NB4 (cell line): Measurements from ENCODE around the gene CLMP.

ENCODE experiments used
- DNase-seq: peaks from one replicate; pipeline ENCODE4 v3.0.0; 2010; ENCODE audit warnings: low read depth
- H3K4me3 ChIP-seq: one replicate; pipeline ENCODE4 v1.5.1; 2011; ENCODE audit warnings: mild to moderate bottlenecking, low read depth, low read length, moderate library complexity
- CTCF ChIP-seq: IDR thresholded peaks from one replicate; pipeline ENCODE4 v1.5.1; 2012; ENCODE audit warnings: low read depth, low read length
- MAX ChIP-seq: IDR thresholded peaks from 2 replicates; pipeline ENCODE4 v1.6.1; 2011; ENCODE audit warnings: low read depth, low read length
- MYC ChIP-seq: IDR thresholded peaks from 2 replicates; pipeline ENCODE4 v1.6.1; 2011; ENCODE audit warnings: low read depth, low read length
- POLR2A ChIP-seq: IDR thresholded peaks from 2 replicates; pipeline ENCODE4 v1.6.1; 2011; ENCODE audit warnings: mild to moderate bottlenecking; ENCODE audit not compliant: insufficient read length; ENCODE audit errors: extremely low read depth

The CLMP gene

GRCh38 chr11:123231777-123232176 is 36.7 kb upstream of the CLMP start:
- TF ChIP-seq CTCF = no peak
- no peak for TF ChIP-seq POLR2A
- no peak for TF ChIP-seq MYC
- no peak for TF ChIP-seq MAX
- DNase-seq = no peak
- no peak overlapping the region for H3K4me3 ChIP-seq

- H3K4me3 ChIP-seq = no peak overlapping the region
- no peak for DNase-seq
- TF ChIP-seq MAX (no peak), MYC (no peak), CTCF (no peak), POLR2A (no peak)
Measured at GRCh38 chr11:123231256-123231655, 36.2 kb upstream of the CLMP start.

- DNase-seq = peak; percentile 16
- TF ChIP-seq CTCF (no peak), POLR2A (no peak), MAX (no peak), MYC (no peak)
- H3K4me3 ChIP-seq = no peak overlapping the region
Measured at GRCh38 chr11:123230346-123230745, 35.3 kb upstream of the CLMP start.

- TF ChIP-seq CTCF = no peak
- no peak for TF ChIP-seq MAX
- no peak for TF ChIP-seq POLR2A
- no peak for TF ChIP-seq MYC
- H3K4me3 ChIP-seq = no peak overlapping the region
- DNase-seq = no peak
Measured at GRCh38 chr11:123228496-123229163, 33.6 kb upstream of the CLMP start.

GRCh38 chr11:123227763-123228495 is 32.9 kb upstream of the CLMP start:
- DNase-seq = no peak
- H3K4me3 ChIP-seq = no peak overlapping the region
- TF ChIP-seq POLR2A (no peak), MAX (no peak)

- no peak overlapping the region for H3K4me3 ChIP-seq
- no peak for TF ChIP-seq CTCF
- TF ChIP-seq MAX = no peak
- TF ChIP-seq MYC = no peak
- no peak for DNase-seq
Measured at GRCh38 chr11:123221584-123221983, 26.5 kb upstream of the CLMP start.
